HL-60/S4 (cell line): Measurements from ENCODE around the gene COBL.
"Not testable (repeated sequence)": the region's sequence is repeated elsewhere in the genome, so short reads cannot be mapped to it uniquely, and the experiment has no call there.

ENCODE experiments used
- in situ Hi-C: fragments of 300-500 bp; cut with MboI; formaldehyde crosslinking; loops from 2 replicates; pipeline ENCODE4 v1.14.3; 2022; ENCODE audit warnings: low sequenced_read_pairs

Gene COBL

GRCh38 chr7:51017576-51018535, 298.8 kb downstream of the COBL start:
- in situ Hi-C loops, result no loop called here

GRCh38 chr7:51016546-51016945, 300.1 kb downstream of the COBL start:
- in situ Hi-C loops, result no loop called here

- in situ Hi-C loops, result no loop called here
Measured at GRCh38 chr7:51015581-51015980, 301.0 kb downstream of the COBL start.

GRCh38 chr7:51014811-51015210, 301.8 kb downstream of the COBL start:
- in situ Hi-C loops, result no loop called here

- in situ Hi-C loops, result no loop called here
Measured at GRCh38 chr7:51013861-51014511, 302.6 kb downstream of the COBL start.

- in situ Hi-C loops, result no loop called here
Measured at GRCh38 chr7:51013218-51013786, 303.3 kb downstream of the COBL start.

GRCh38 chr7:51012569-51013217, 303.9 kb downstream of the COBL start:
- in situ Hi-C loops, result no loop called here

- in situ Hi-C loops, result no loop called here
Measured at GRCh38 chr7:51011710-51012350, 304.8 kb downstream of the COBL start.

GRCh38 chr7:51010534-51010933, 306.1 kb downstream of the COBL start:
- in situ Hi-C loops, result no loop called here

- in situ Hi-C loops, result no loop called here
Measured at GRCh38 chr7:51009716-51010496, 306.7 kb downstream of the COBL start.

- in situ Hi-C loops, result no loop called here
Measured at GRCh38 chr7:51007551-51008505, 308.8 kb downstream of the COBL start.

GRCh38 chr7:51006483-51007235, 309.9 kb downstream of the COBL start:
- in situ Hi-C loops, result no loop called here

- in situ Hi-C loops, result no loop called here
Measured at GRCh38 chr7:51005074-51005473, 311.5 kb downstream of the COBL start.

- in situ Hi-C loops, result no loop called here
Measured at GRCh38 chr7:51000956-51001355, 315.7 kb downstream of the COBL start.

- in situ Hi-C loops, result no loop called here
Measured at GRCh38 chr7:50994753-50995319, 321.8 kb downstream of the COBL start.

GRCh38 chr7:50990214-50990613, 326.4 kb downstream of the COBL start:
- in situ Hi-C loops, result not testable (repeated sequence)

- in situ Hi-C loops, result no loop called here
Measured at GRCh38 chr7:50988988-50989387, 327.6 kb downstream of the COBL start.

GRCh38 chr7:50988465-50988864, 328.1 kb downstream of the COBL start:
- in situ Hi-C loops, result no loop called here
